DOHH2 (cell line): ENCODE measurements around the gene VSX1.

Source experiments
- H3F3A ChIP-seq: fragments of 200-600 bp; sonication (generic), shearing (Covaris generic); 2 replicates; pipeline ENCODE4 v1.6.0; 2016; ENCODE audit warnings: antibody characterized with exemption, mild to moderate bottlenecking; ENCODE audit not compliant: control insufficient read depth, insufficient read depth
- H3K27ac ChIP-seq: fragments of 200-600 bp; sonication (generic); 2 replicates; pipeline ENCODE4 v1.5.1; 2014; ENCODE audit warnings: low read depth, mild to moderate bottlenecking, low read length, moderate library complexity
- H3K27me3 ChIP-seq: fragments of 200-600 bp; sonication (generic); 2 replicates; pipeline ENCODE4 v1.6.1; 2014; ENCODE audit warnings: mild to moderate bottlenecking, low read length, mixed read lengths; ENCODE audit not compliant: control insufficient read depth
- H3K36me3 ChIP-seq: fragments of 200-600 bp; sonication (generic); 2 replicates; pipeline ENCODE4 v1.6.1; 2014; ENCODE audit warnings: mild to moderate bottlenecking, low read length, moderate library complexity, mixed read lengths; ENCODE audit not compliant: control insufficient read depth
- H3K4me1 ChIP-seq: fragments of 200-600 bp; sonication (generic); 2 replicates; pipeline ENCODE4 v1.6.1; 2014; ENCODE audit warnings: mild to moderate bottlenecking, low read length, mixed read lengths; ENCODE audit not compliant: control insufficient read depth
- H3K4me2 ChIP-seq: fragments of 200-600 bp; sonication (generic); 2 replicates; pipeline ENCODE4 v1.6.0; 2014; ENCODE audit warnings: mild to moderate bottlenecking, low read length, moderate library complexity
- H3K4me3 ChIP-seq: fragments of 200-600 bp; sonication (generic); 2 replicates; pipeline ENCODE4 v1.5.1; 2014; ENCODE audit warnings: mild to moderate bottlenecking, low read length, mixed read lengths
- H3K79me2 ChIP-seq: fragments of 200-600 bp; sonication (generic); 2 replicates; pipeline ENCODE4 v1.6.1; 2014; ENCODE audit warnings: mild to moderate bottlenecking, low read length, mixed read lengths; ENCODE audit not compliant: control insufficient read depth
- H3K9me2 ChIP-seq: fragments of 200-600 bp; sonication (generic); replicated peaks from 2 replicates; pipeline ENCODE4 v1.6.1; 2014; ENCODE audit warnings: mild to moderate bottlenecking, low read length, mixed read lengths; ENCODE audit not compliant: control insufficient read depth
- H3K9me3 ChIP-seq: fragments of 200-600 bp; sonication (generic); 2 replicates; pipeline ENCODE4 v1.6.1; 2014; ENCODE audit warnings: antibody characterized with exemption, low read length, mixed read lengths; ENCODE audit not compliant: control insufficient read depth, insufficient read depth
- H4K20me1 ChIP-seq: fragments of 200-600 bp; sonication (generic); 2 replicates; pipeline ENCODE4 v1.6.0; 2014; ENCODE audit warnings: low read depth, mild to moderate bottlenecking, antibody characterized with exemption, low read length, moderate library complexity; ENCODE audit not compliant: control insufficient read depth, insufficient read depth
- EZH2phosphoT487 ChIP-seq: fragments of 200-600 bp; sonication (generic); IDR thresholded peaks from 2 replicates; pipeline ENCODE4 v1.6.1; 2017; ENCODE audit warnings: borderline replicate concordance, mild to moderate bottlenecking, antibody characterized with exemption, low read length, moderate library complexity, mixed read lengths
- TF ChIP-seq, protein P1 (sequence below): fragments of 200-600 bp; sonication (generic); IDR thresholded peaks from one replicate; pipeline ENCODE4 v1.5.1; 2014; ENCODE audit warnings: antibody characterized with exemption, mild to moderate bottlenecking, low read depth, low read length; ENCODE audit not compliant: poor library complexity, severe bottlenecking

VSX1 gene

DNA sequence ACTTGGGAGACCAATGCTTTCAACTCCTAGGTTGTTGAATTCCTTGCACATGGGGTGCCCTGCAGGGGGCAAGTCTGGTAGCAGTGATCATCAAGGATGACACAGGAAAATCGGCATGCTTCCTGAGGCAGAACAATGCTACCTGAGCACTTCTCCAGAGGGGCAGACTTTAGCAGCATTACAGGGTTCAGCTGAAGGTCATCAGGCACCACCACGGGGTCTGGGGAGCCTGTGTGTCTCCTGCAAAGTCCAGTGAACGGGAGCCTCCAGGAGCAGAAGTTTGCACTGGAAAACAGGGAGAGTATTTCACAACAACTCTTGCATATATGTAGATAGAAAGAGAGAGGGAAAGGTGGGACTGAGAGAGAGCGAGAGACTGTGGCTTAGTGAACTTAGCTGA is 10.2 kb downstream of the VSX1 start:
- TF ChIP-seq, protein P1, sequence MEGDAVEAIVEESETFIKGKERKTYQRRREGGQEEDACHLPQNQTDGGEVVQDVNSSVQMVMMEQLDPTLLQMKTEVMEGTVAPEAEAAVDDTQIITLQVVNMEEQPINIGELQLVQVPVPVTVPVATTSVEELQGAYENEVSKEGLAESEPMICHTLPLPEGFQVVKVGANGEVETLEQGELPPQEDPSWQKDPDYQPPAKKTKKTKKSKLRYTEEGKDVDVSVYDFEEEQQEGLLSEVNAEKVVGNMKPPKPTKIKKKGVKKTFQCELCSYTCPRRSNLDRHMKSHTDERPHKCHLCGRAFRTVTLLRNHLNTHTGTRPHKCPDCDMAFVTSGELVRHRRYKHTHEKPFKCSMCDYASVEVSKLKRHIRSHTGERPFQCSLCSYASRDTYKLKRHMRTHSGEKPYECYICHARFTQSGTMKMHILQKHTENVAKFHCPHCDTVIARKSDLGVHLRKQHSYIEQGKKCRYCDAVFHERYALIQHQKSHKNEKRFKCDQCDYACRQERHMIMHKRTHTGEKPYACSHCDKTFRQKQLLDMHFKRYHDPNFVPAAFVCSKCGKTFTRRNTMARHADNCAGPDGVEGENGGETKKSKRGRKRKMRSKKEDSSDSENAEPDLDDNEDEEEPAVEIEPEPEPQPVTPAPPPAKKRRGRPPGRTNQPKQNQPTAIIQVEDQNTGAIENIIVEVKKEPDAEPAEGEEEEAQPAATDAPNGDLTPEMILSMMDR, result no peak
- TF ChIP-seq EZH2phosphoT487, result no peak
- peaks cover 52% of the 10 kb centered on the region for H3K27me3 ChIP-seq

DNA sequence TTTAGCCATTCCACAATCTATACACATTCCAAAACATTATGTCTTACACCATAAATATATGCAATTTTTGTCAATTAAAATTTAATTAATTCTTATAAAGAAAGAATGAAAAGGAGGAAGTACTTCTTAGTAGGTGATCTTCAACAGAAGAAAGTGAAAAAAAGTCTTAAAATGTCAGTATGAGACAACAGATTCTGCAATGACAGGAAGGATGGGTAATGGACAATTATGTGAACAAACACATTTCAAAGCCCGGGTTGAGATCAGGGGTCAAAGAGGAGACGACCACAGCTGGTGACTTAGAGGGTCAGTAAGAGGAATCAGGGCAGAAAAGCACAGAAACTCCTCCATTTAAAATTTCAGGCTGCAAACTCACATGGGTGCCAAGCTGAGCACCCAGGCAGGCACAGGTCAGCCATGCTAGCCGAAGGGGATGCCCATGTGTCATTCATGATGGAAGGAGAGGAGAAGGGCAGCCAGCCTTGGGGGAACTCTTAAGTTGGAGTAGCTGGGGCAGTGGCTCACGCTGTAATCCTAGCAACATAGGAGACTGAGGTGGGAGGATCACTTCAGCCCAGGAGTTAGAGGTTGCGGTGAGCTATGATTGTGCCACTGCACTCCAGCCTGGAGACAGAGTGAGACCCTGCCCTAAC is 11.0 kb downstream of the VSX1 start:
- Histone ChIP-seq H3K4me1 (no peaks in the 10 kb centered on the region), H3K9me2 (no peaks in the 10 kb centered on the region)
- TF ChIP-seq, protein P1, result no peak
- no peak for TF ChIP-seq EZH2phosphoT487

More for the DNA sequence above, 10.2 kb downstream of the VSX1 start:
- Histone ChIP-seq H3K9me2 (no peaks in the 10 kb centered on the region), H3K79me2 (no peaks in the 10 kb centered on the region), H3K36me3 (no peaks in the 10 kb centered on the region), H3K9me3 (peaks cover 6% of the 10 kb centered on the region; the same call in 1 of the 2 replicates), H3K4me2 (no peak overlapping the region), H3F3A (no peaks in the 10 kb centered on the region), H3K27ac (no peak overlapping the region), H3K4me1 (no peaks in the 10 kb centered on the region), H4K20me1 (no peaks in the 10 kb centered on the region), H3K4me3 (no peak overlapping the region)

GRCh38 chr20:25067102-25067987 is 14.6 kb downstream of the VSX1 start:
- H3K36me3 ChIP-seq, result no peaks in the 10 kb centered on the region
- H3K4me1 ChIP-seq, result no peaks in the 10 kb centered on the region
- H3K27ac ChIP-seq, result no peak overlapping the region
- H3K79me2 ChIP-seq, result no peaks in the 10 kb centered on the region
- no peak overlapping the region for H3K4me2 ChIP-seq
- H4K20me1 ChIP-seq, result no peaks in the 10 kb centered on the region
- H3K9me2 ChIP-seq, result no peaks in the 10 kb centered on the region
- H3K27me3 ChIP-seq, result peaks cover 65% of the 10 kb centered on the region
- TF ChIP-seq EZH2phosphoT487, result no peak
- TF ChIP-seq, protein P1, result no peak
- peaks cover 6% of the 10 kb centered on the region; the same call in 1 of the 2 replicates for H3K9me3 ChIP-seq
- no peak overlapping the region for H3K4me3 ChIP-seq
- H3F3A ChIP-seq, result no peaks in the 10 kb centered on the region

More for the DNA sequence above, 11.0 kb downstream of the VSX1 start:
- no peak overlapping the region for H3K27ac ChIP-seq
- no peaks in the 10 kb centered on the region for H4K20me1 ChIP-seq
- no peak overlapping the region for H3K4me2 ChIP-seq
- H3K4me3 ChIP-seq, result no peak overlapping the region
- peaks cover 6% of the 10 kb centered on the region; the same call in 1 of the 2 replicates for H3K9me3 ChIP-seq
- no peaks in the 10 kb centered on the region for H3K36me3 ChIP-seq
- H3K79me2 ChIP-seq, result no peaks in the 10 kb centered on the region
- peaks cover 50% of the 10 kb centered on the region for H3K27me3 ChIP-seq
- no peaks in the 10 kb centered on the region for H3F3A ChIP-seq
